SK-N-SH (cell line): ENCODE results near the gene LRRC42.

Source experiments
- CTCF ChIP-seq: fragments of 200-600 bp; sonication (generic); IDR thresholded peaks from 2 replicates; pipeline ENCODE4 v1.6.1; 2017; ENCODE audit warnings: antibody characterized with exemption, mild to moderate bottlenecking, moderate library complexity
- ELF1 ChIP-seq: IDR thresholded peaks from 2 replicates; pipeline ENCODE4 v1.4.0; 2012
- EP300 ChIP-seq, 2 experiments: IDR thresholded peaks; 2 replicates each; pipeline versions ENCODE4 v1.4.0 to v1.6.1; 2012; ENCODE audit warnings: borderline replicate concordance in 1 of 2, low read depth in 1 of 2, low read length in 1 of 2
- NRF1 ChIP-seq: IDR thresholded peaks from 2 replicates; pipeline ENCODE4 v1.6.1; 2012; ENCODE audit warnings: low read depth, mild to moderate bottlenecking, low read length
- POLR2AphosphoS5 ChIP-seq: IDR thresholded peaks from 2 replicates; pipeline ENCODE4 v1.6.1; 2012; ENCODE audit warnings: low read depth, low read length
- RAD21 ChIP-seq: IDR thresholded peaks from 2 replicates; pipeline ENCODE4 v1.6.1; 2012; ENCODE audit warnings: mild to moderate bottlenecking, low read length
- SMC3 ChIP-seq: IDR thresholded peaks from 2 replicates; pipeline ENCODE4 v1.6.1; 2012; ENCODE audit warnings: low read depth, low read length, improper control_type of control experiment
- YY1 ChIP-seq: IDR thresholded peaks from 2 replicates; pipeline ENCODE4 v1.4.0; 2012; ENCODE audit warnings: low read depth, mild to moderate bottlenecking

GRCh38 chr1:53956308-53957168 lies 10.4 kb downstream of the LRRC42 start:
- no peak for TF ChIP-seq CTCF
- no peak for TF ChIP-seq EP300 (IDR thresholded peaks at IDR 0.05; ENCODE audit: borderline replicate concordance in 1 of 2, low read depth in 1 of 2, low read length in 1 of 2)
- TF ChIP-seq RAD21 = no peak
- TF ChIP-seq SMC3 = no peak
- no peak for TF ChIP-seq NRF1
- no peak for TF ChIP-seq POLR2AphosphoS5
- TF ChIP-seq ELF1 = no peak
- TF ChIP-seq YY1 = no peak
